ENCODE results near the gene CHIT1.

GRCh38 chr1:203181586-203182386 is 47.7 kb downstream of the CHIT1 start:
- no peak for TF ChIP-seq CTCF (IDR thresholded peaks at IDR 0.05)
- TF ChIP-seq POLR2A (IDR thresholded peaks at IDR 0.05) = no peak
